Activated CD8-positive, alpha-beta memory T cell treated with anti-CD3 and anti-CD28 coated beads for 24 hours (primary cell): ENCODE data around the gene MBD5.
A peak's percentile ranks its signal among the peaks of the same experiment; 100 is the strongest.
"Not testable (repeated sequence)": the region's sequence is repeated elsewhere in the genome, so short reads cannot be mapped to it uniquely, and the experiment has no call there.

Experiments used
- DNase-seq: peaks from one replicate; pipeline ENCODE4 v3.0.0-alpha.2; 2020

The MBD5 gene

GRCh38 chr2:148527488-148528340 is 506.8 kb downstream of the MBD5 start:
- DNase-seq: peak; percentile 74

GRCh38 chr2:148528356-148529064 is 507.6 kb downstream of the MBD5 start:
- DNase-seq: peak; percentile 69

- peak; percentile 51 for DNase-seq
These were observed 508.9 kb downstream of the MBD5 start for GRCh38 chr2:148529745-148530144.

GRCh38 chr2:148530350-148530749 is 509.5 kb downstream of the MBD5 start:
- no peak for DNase-seq

- no peak for DNase-seq
These were observed 510.3 kb downstream of the MBD5 start for GRCh38 chr2:148531235-148531634.

GRCh38 chr2:148531669-148532428 is 511.0 kb downstream of the MBD5 start:
- no peak for DNase-seq

GRCh38 chr2:148533004-148533403 is 512.1 kb downstream of the MBD5 start:
- peak; percentile 32 for DNase-seq

GRCh38 chr2:148533685-148534084 is 512.8 kb downstream of the MBD5 start:
- peak; percentile 37 for DNase-seq

GRCh38 chr2:148534416-148535204 is 513.7 kb downstream of the MBD5 start:
- peak; percentile 30 for DNase-seq

- no peak for DNase-seq
These were observed 517.5 kb downstream of the MBD5 start for GRCh38 chr2:148538375-148538774.

GRCh38 chr2:148540022-148540421 is 519.1 kb downstream of the MBD5 start:
- peak; percentile 74 for DNase-seq

GRCh38 chr2:148541792-148542191 is 520.9 kb downstream of the MBD5 start:
- DNase-seq: no peak

GRCh38 chr2:148542614-148543013 is 521.7 kb downstream of the MBD5 start:
- no peak for DNase-seq

- DNase-seq: not testable (repeated sequence)
These were observed 522.2 kb downstream of the MBD5 start for GRCh38 chr2:148543088-148543540.

GRCh38 chr2:148545390-148546256 is 524.7 kb downstream of the MBD5 start:
- DNase-seq: peak; percentile 68

- DNase-seq: no peak
These were observed 525.4 kb downstream of the MBD5 start for GRCh38 chr2:148546270-148546669.

GRCh38 chr2:148548716-148549400 is 528.0 kb downstream of the MBD5 start:
- DNase-seq: no peak

- no peak for DNase-seq
These were observed 531.9 kb downstream of the MBD5 start for GRCh38 chr2:148552675-148553331.

- DNase-seq: no peak
These were observed 532.5 kb downstream of the MBD5 start for GRCh38 chr2:148553332-148553887.
